ENCODE data around the gene NLGN2. TPM values are rescaled to one million over a fixed set of nuclear protein-coding genes. Genes with fewer than 3 reads are reported as not detected.
A peak's percentile ranks its signal among the peaks of the same experiment; 100 is the strongest.

The NLGN2 gene
- total RNA-seq, 3 donors from 2014 or later: 2.9 to 38.0 (median 6.7) TPM

DNA sequence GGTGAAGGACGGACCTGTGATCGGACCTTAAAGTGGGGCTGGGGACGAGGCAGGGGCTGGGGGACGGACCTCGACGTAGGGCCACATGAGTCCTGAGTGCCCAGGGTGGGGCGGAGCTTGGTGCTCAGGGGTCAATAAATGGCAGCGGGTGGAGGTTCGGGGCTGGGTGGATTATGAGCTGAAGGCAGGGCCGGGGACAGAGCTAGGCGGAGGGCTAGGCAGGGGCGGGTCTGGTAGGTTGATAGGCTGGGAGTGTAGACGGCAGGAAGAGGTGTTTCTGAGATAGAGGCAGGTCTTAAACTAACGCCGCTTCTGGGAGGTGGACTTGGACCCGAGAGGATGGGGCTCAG lies 37.9 kb downstream of the NLGN2 start:
- TF ChIP-seq, protein P1, sequence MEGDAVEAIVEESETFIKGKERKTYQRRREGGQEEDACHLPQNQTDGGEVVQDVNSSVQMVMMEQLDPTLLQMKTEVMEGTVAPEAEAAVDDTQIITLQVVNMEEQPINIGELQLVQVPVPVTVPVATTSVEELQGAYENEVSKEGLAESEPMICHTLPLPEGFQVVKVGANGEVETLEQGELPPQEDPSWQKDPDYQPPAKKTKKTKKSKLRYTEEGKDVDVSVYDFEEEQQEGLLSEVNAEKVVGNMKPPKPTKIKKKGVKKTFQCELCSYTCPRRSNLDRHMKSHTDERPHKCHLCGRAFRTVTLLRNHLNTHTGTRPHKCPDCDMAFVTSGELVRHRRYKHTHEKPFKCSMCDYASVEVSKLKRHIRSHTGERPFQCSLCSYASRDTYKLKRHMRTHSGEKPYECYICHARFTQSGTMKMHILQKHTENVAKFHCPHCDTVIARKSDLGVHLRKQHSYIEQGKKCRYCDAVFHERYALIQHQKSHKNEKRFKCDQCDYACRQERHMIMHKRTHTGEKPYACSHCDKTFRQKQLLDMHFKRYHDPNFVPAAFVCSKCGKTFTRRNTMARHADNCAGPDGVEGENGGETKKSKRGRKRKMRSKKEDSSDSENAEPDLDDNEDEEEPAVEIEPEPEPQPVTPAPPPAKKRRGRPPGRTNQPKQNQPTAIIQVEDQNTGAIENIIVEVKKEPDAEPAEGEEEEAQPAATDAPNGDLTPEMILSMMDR (IDR thresholded peaks at IDR 0.05): no peak
- Histone ChIP-seq H3K4me3 (no peak overlapping the region), H3K9me3 (no peaks in the 10 kb centered on the region), H3K36me3 (ENCODE audit: low read depth) (no peaks in the 10 kb centered on the region), H3K4me1 (ENCODE audit: low read depth) (peaks cover 7% of the 10 kb centered on the region)
- DNase-seq: peak; percentile 85 to 88 (median 88)
- ATAC-seq: peak; percentile 93
- intact Hi-C loops (cut with DNase I, micrococcal nuclease): no loop called here

DNA sequence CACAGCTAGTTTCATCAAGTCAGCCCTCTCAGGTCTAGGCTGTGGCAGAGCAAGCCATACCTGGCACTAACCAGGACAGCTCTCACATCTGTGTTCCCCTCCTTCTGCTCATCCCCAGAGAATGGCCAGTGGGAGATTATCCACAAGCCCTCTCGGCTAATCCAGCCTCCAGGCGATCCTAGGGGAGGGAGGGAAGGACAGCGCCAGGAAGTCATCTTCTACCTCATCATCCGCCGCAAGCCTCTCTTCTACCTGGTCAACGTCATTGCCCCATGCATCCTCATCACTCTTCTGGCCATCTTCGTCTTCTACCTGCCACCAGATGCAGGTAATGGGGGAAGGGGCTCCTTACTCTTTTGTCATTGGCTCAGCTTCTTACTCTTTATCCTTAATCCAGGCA lies 40.8 kb downstream of the NLGN2 start:
- TF ChIP-seq, protein P1 (IDR thresholded peaks at IDR 0.05): no peak
- intact Hi-C loops (cut with DNase I, micrococcal nuclease): no loop called here

DNA sequence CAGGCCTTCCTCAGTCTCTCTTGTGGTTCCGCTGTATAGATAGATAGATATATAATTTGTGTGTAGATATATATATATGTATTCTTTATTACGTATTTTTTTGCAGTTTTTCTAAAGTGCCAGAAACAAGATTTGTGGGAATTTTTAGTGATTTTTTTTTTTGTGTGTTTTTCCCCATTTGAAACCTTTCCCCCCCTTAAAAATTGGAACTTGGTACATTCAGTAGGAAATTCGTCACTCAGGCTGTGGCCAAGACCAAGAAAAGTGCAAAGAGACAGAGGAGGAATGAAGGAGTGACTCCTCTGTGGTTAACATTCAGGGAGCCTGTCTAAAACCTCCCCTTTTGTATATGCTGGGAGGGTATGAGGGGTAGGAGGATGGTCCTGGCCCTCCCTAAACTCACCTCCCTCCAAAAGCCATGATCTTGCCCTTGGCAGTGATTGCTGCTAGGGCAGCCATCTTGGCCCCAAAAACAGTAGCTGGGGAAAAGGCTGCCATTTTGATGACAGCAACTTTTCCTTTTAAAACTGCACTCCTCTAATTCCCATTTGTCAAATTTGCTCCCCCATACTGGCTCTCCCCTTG lies 52.4 kb downstream of the NLGN2 start:
- Histone ChIP-seq H3K4me1 (ENCODE audit: low read depth) (no peaks in the 10 kb centered on the region), H3K9me3 (no peaks in the 10 kb centered on the region), H3K36me3 (ENCODE audit: low read depth) (no peaks in the 10 kb centered on the region), H3K4me3 (no peak overlapping the region)
- DNase-seq: no peak
- no peak for ATAC-seq
- TF ChIP-seq, protein P1 (IDR thresholded peaks at IDR 0.05): no peak
- intact Hi-C loops (cut with DNase I, micrococcal nuclease): no loop called here

More for the DNA sequence above, 40.8 kb downstream of the NLGN2 start:
- no peaks in the 10 kb centered on the region for H3K9me3 ChIP-seq
- ATAC-seq (no peak), DNase-seq (no peak)
- no peak overlapping the region for H3K4me3 ChIP-seq
- H3K36me3 ChIP-seq (ENCODE audit: low read depth): no peaks in the 10 kb centered on the region
- H3K4me1 ChIP-seq (ENCODE audit: low read depth): peaks cover 5% of the 10 kb centered on the region

DNA sequence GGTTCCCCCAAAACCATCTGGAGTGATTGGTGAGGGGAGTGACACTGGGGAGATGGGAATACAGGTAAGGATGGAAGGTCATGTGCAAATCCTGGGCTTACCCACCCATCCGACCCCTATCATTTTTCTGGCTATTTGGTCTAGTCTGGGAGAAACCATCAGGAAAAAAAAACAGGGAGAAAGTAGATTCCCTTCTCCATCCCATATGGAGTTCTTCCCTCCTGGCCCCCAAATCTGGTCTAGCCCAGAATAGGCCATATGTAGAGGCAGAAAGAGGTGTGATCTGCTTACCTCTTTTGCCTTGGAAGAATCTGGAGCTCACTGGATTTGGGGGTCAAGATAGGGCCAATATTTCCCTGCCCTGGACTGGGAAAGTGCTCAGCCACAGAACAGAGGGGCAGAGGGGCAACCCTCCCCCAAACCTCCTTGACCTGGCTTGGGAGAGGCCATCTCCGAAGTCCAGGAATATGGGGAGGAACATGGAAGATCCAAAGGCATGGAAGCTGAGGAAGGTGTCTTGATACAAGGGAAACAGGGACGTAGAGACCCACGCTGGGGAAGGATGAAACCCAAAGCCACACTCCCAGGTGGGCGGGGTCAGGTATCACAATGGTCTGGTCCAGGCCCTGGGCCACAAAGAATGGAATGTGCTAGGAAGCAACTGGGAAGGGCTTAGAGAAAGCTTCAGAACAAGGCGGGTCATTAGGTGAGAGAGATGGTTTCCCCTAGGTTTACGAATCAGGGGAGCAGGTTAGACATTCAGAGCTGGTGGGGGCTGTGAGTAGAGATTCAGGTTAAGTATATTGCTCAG lies 53.4 kb downstream of the NLGN2 start:
- ATAC-seq: no peak
- Histone ChIP-seq H3K4me1 (ENCODE audit: low read depth) (no peaks in the 10 kb centered on the region), H3K9me3 (no peaks in the 10 kb centered on the region), H3K4me3 (no peak overlapping the region), H3K36me3 (ENCODE audit: low read depth) (no peaks in the 10 kb centered on the region)
- TF ChIP-seq, protein P1 (IDR thresholded peaks at IDR 0.05): no peak
- DNase-seq: no peak
- intact Hi-C loops (cut with DNase I, micrococcal nuclease): no loop called here

DNA sequence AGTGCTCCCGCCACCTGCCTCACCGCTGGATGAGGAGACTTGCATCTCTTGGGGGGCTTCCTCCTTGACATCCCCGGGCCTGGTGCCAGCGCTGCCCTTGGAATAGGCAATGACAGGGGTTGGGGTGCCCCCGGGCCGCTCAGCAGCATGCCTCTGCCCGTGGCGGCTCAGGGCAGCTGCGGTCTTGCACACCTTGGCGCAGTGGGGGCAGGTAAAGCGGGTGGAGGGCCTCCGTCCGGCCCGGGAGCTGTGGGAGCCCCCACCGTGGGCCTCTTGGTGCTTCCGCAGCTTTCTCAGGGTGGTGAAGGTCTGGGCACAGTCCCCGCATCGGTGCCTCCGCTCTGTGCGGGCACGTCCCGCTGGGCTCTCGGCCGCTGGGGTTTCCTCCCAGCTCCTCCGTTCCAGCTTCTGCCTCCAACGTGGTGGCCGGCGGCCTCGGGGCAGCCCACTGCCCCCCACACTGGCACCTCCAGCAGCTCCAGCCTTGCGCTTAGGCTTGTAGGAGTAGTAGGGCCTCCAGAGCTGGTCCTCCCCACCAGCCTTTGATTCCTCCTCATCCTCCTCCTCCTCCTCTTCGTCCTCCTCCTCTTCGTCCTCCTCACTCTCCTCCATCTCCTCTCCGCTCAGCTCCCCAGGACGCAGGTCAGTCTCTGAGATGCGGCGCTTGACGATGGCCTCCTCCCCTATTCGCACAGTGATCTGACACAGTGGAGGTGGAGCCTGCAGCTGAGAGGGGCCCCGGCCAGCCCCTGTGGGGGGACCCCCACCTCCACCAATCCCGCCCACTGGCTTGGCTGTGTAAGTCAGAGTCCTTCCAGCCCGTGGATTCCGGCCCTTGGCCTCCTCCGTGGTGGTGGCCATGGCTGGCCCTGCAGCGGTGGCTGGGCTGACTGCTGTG lies 55.1 kb downstream of the NLGN2 start:
- DNase-seq: peak in 1 of 3 donors; percentile 50
- Histone ChIP-seq H3K36me3 (ENCODE audit: low read depth) (no peaks in the 10 kb centered on the region), H3K4me1 (ENCODE audit: low read depth) (peaks cover 6% of the 10 kb centered on the region), H3K4me3 (no peak overlapping the region), H3K9me3 (no peaks in the 10 kb centered on the region)
- no peak for ATAC-seq
- intact Hi-C loops (cut with DNase I, micrococcal nuclease): no loop called here
- TF ChIP-seq, protein P1 (IDR thresholded peaks at IDR 0.05): no peak
